ENCODE measurements around the gene E4F1. TPM values are rescaled to one million over a fixed set of nuclear protein-coding genes. Genes with fewer than 3 reads are reported as not detected.

Gene E4F1
- polyA plus RNA-seq, 3 donors: 4.9 to 50.9 (median 5.8) TPM

DNA sequence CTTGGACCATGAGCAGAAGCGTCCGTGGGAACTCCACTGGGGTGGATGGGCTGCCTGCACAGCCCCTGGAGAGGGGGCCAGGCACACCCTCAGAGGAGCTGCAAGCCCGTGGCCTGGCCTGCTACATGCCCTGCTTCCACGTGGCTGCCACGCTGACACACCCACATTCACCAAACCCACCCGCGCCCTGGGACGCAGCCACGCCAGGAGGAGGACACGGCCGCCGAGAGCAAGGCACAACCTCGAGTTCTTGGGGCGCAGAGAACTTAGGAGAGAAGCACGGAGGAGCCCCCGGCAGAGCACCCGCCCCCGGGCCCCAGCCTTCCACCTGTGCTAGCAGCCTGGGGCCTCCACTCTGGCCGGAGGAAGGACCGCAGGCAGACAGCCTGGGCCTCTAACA lies 45.8 kb upstream of the E4F1 start:
- TF ChIP-seq, protein P1, sequence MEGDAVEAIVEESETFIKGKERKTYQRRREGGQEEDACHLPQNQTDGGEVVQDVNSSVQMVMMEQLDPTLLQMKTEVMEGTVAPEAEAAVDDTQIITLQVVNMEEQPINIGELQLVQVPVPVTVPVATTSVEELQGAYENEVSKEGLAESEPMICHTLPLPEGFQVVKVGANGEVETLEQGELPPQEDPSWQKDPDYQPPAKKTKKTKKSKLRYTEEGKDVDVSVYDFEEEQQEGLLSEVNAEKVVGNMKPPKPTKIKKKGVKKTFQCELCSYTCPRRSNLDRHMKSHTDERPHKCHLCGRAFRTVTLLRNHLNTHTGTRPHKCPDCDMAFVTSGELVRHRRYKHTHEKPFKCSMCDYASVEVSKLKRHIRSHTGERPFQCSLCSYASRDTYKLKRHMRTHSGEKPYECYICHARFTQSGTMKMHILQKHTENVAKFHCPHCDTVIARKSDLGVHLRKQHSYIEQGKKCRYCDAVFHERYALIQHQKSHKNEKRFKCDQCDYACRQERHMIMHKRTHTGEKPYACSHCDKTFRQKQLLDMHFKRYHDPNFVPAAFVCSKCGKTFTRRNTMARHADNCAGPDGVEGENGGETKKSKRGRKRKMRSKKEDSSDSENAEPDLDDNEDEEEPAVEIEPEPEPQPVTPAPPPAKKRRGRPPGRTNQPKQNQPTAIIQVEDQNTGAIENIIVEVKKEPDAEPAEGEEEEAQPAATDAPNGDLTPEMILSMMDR (IDR thresholded peaks at IDR 0.05): no peak
- Histone ChIP-seq H3K79me2 (ENCODE audit: insufficient read depth, low read length) (no peaks in the 10 kb centered on the region), H2AFZ (ENCODE audit: insufficient read depth, low read depth, low read length, poor library complexity, severe bottlenecking) (no peak overlapping the region), H3K27me3 (ENCODE audit: control insufficient read depth in 2 of 2, insufficient read depth in 2 of 2, low read length in 2 of 2) (peaks cover 0 to 3% of the 10 kb centered on the region in 2 donors), H3K4me1 (ENCODE audit: control insufficient read depth in 1 of 2, insufficient read depth in 2 of 2, low read length in 2 of 2) (no peaks in the 10 kb centered on the region), H3K27ac (ENCODE audit: low read depth in 1 of 2, low read length in 2 of 2) (no peak overlapping the region), H3K4me2 (replicated peaks; ENCODE audit: extremely low read depth, low read length, poor library complexity, severe bottlenecking) (no peak overlapping the region), H3K36me3 (replicated peaks in 1 of 2; ENCODE audit: control insufficient read depth in 1 of 2, insufficient read depth in 2 of 2, low read length in 2 of 2) (peaks cover 43 to 52% of the 10 kb centered on the region in 2 donors), H4K20me1 (ENCODE audit: insufficient read depth, low read length) (no peaks in the 10 kb centered on the region), H3K4me3 (replicated peaks in 1 of 3; ENCODE audit: low read depth in 2 of 3, low read length in 3 of 3) (no peak overlapping the region), H3K9me3 (replicated peaks in 1 of 2; ENCODE audit: control insufficient read depth in 1 of 2, insufficient read depth in 1 of 2, low read length in 2 of 2) (no peaks in the 10 kb centered on the region), H3K9ac (ENCODE audit: insufficient read depth, low read length, poor library complexity, severe bottlenecking) (no peak overlapping the region)
- intact Hi-C loops (cut with micrococcal nuclease): no loop called here
- Mint-ChIP-seq H3K9me3 (peaks cover 0 to 2% (median 0%) of the 10 kb centered on the region in 7 donors), H3K36me3 (peaks cover 34 to 46% of the 10 kb centered on the region in 2 donors), H3K27me3 (ENCODE audit: low read depth in 3 of 3) (peaks cover 0 to 3% (median 2%) of the 10 kb centered on the region in 3 donors), H3K27ac (peak overlapping the region in 1 of 7 donors; percentile 60), H3K4me3 (no peak overlapping the region), H3K4me1 (no peaks in the 10 kb centered on the region)
- no peak for DNase-seq
- 93% methylated on average over 10 of the region's 20 CpGs for WGBS (ENCODE audit: insufficient coverage)

DNA sequence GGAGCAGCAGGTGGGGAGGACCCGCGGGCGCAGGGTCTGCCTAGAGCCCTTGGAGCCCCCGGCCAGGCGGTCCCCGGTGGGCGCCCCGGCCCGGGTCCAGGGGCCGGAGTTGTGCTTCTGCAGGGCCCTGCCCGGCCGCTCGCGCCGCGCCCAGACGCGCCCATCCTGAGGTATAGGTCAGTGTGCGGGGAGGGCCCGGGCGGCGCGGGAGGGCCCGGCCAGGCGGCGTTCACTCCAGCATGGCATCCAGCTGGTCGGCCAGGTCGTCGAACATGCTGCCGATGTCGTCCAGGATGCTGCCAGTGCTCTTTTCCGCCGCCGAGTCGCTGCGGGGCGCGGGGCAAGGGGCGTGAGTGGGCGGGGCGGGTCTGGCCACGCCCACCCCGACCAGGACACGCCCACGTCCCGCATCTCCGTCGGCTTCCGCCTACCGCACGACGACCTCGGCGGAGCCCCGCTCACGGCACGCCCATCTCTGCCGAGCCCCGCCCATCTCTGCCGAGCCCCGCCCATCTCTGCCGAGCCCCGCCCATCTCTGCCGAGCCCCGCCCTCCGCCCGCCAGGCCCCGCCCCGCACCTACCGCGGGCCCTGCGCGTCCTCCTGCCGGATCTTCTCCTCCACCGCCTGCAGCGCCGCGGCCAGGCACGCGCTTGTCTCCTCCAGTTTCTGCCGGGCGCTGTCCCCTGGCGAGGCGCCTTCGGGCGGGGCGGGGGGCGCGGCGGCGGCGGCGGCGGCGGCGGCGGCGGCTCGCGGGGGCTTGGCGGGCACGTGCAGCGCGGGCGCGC lies 44.9 kb upstream of the E4F1 start:
- H3K4me1 ChIP-seq (ENCODE audit: control insufficient read depth in 1 of 2, insufficient read depth in 2 of 2, low read length in 2 of 2): no peaks in the 10 kb centered on the region
- Mint-ChIP-seq H3K9me3 (peaks cover 0 to 2% (median 0%) of the 10 kb centered on the region in 7 donors), H3K27me3 (ENCODE audit: low read depth in 3 of 3) (peaks cover 0 to 3% (median 2%) of the 10 kb centered on the region in 3 donors), H3K4me1 (no peaks in the 10 kb centered on the region), H3K4me3 (no peak overlapping the region), H3K36me3 (peaks cover 28 to 38% of the 10 kb centered on the region in 2 donors), H3K27ac (no peak overlapping the region)
- H3K9me3 ChIP-seq (replicated peaks in 1 of 2; ENCODE audit: control insufficient read depth in 1 of 2, insufficient read depth in 1 of 2, low read length in 2 of 2): no peaks in the 10 kb centered on the region
- no peaks in the 10 kb centered on the region for H4K20me1 ChIP-seq (ENCODE audit: insufficient read depth, low read length)
- H3K27me3 ChIP-seq (ENCODE audit: control insufficient read depth in 2 of 2, insufficient read depth in 2 of 2, low read length in 2 of 2): peaks cover 0 to 3% of the 10 kb centered on the region in 2 donors
- no peak overlapping the region for H3K9ac ChIP-seq (ENCODE audit: insufficient read depth, low read length, poor library complexity, severe bottlenecking)
- 43% methylated on average over 91 of the region's 106 CpGs for WGBS (ENCODE audit: insufficient coverage)
- no peak overlapping the region for H3K27ac ChIP-seq (ENCODE audit: low read depth in 1 of 2, low read length in 2 of 2)
- no peaks in the 10 kb centered on the region for H3K79me2 ChIP-seq (ENCODE audit: insufficient read depth, low read length)
- H2AFZ ChIP-seq (ENCODE audit: insufficient read depth, low read depth, low read length, poor library complexity, severe bottlenecking): no peak overlapping the region
- TF ChIP-seq, protein P1 (IDR thresholded peaks at IDR 0.05): no peak
- intact Hi-C loops (cut with micrococcal nuclease): no loop called here
- peak in 1 of 3 donors; percentile 43 for DNase-seq
- H3K4me2 ChIP-seq (replicated peaks; ENCODE audit: extremely low read depth, low read length, poor library complexity, severe bottlenecking): no peak overlapping the region
- peaks cover 34 to 43% of the 10 kb centered on the region in 2 donors for H3K36me3 ChIP-seq (replicated peaks in 1 of 2; ENCODE audit: control insufficient read depth in 1 of 2, insufficient read depth in 2 of 2, low read length in 2 of 2)
- no peak overlapping the region for H3K4me3 ChIP-seq (replicated peaks in 1 of 3; ENCODE audit: low read depth in 2 of 3, low read length in 3 of 3)
